Esophagus muscularis mucosa (tissue), 3 donors: ENCODE results near the gene DIAPH3.

Experiments
- POLR2A ChIP-seq: fragments of 450-650 bp; IDR thresholded peaks from one replicate; pipeline ENCODE4 v1.6.1; 2017; ENCODE audit warnings: antibody characterized with exemption, moderate library complexity, mild to moderate bottlenecking, low read depth
- POLR2AphosphoS5 ChIP-seq, 2 donors: sonication (generic); formaldehyde crosslinking; IDR thresholded peaks; one replicate each; pipeline ENCODE4 v1.6.1; 2017; ENCODE audit warnings: antibody characterized with exemption in 2 of 2
- TF ChIP-seq, protein P1 (sequence below), 3 experiments: fragments of 200-600 bp in 2 of 3; fragments of 450-650 bp in 1 of 3; sonication (generic) in 2 of 3; IDR thresholded peaks; one replicate each; pipeline ENCODE4 v1.5.1; 2017 to 2019; ENCODE audit warnings: antibody characterized with exemption in 3 of 3, mild to moderate bottlenecking in 2 of 3, moderate library complexity in 1 of 3

GRCh38 chr13:59873856-59874255 is 289.9 kb downstream of the DIAPH3 start:
- TF ChIP-seq, protein P1, sequence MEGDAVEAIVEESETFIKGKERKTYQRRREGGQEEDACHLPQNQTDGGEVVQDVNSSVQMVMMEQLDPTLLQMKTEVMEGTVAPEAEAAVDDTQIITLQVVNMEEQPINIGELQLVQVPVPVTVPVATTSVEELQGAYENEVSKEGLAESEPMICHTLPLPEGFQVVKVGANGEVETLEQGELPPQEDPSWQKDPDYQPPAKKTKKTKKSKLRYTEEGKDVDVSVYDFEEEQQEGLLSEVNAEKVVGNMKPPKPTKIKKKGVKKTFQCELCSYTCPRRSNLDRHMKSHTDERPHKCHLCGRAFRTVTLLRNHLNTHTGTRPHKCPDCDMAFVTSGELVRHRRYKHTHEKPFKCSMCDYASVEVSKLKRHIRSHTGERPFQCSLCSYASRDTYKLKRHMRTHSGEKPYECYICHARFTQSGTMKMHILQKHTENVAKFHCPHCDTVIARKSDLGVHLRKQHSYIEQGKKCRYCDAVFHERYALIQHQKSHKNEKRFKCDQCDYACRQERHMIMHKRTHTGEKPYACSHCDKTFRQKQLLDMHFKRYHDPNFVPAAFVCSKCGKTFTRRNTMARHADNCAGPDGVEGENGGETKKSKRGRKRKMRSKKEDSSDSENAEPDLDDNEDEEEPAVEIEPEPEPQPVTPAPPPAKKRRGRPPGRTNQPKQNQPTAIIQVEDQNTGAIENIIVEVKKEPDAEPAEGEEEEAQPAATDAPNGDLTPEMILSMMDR (IDR thresholded peaks at IDR 0.05): no peak
- TF ChIP-seq POLR2A: no peak
- TF ChIP-seq POLR2AphosphoS5 (IDR thresholded peaks at IDR 0.05): no peak
